Mesenchymal stem cell (in vitro differentiated cells and primary cell): Measurements from ENCODE around the gene SEMA3C.

Experiments used
- DNase-seq: peaks from one replicate; pipeline ENCODE4 v3.0.0-alpha.2; 2013
- H2AFZ ChIP-seq: one replicate; pipeline ENCODE4 v1.6.1; 2013; ENCODE audit warnings: low read depth, mild to moderate bottlenecking, control low read depth, inconsistent platforms, low read length, moderate library complexity
- H2AK5ac ChIP-seq: 2 replicates; pipeline ENCODE4 v1.6.1; 2013; ENCODE audit warnings: low read length, moderate library complexity, mild to moderate bottlenecking, inconsistent platforms; ENCODE audit not compliant: severe bottlenecking
- H2BK120ac ChIP-seq: one replicate; pipeline ENCODE4 v1.6.1; 2013; ENCODE audit warnings: low read depth, mild to moderate bottlenecking, inconsistent platforms, low read length, moderate library complexity
- H2BK12ac ChIP-seq, 2 experiments: one replicate each; pipeline ENCODE4 v1.6.1; 2013; ENCODE audit warnings: inconsistent platforms in 2 of 2, low read length in 2 of 2, mild to moderate bottlenecking in 2 of 2, moderate library complexity in 2 of 2, control low read depth in 1 of 2
- H2BK15ac ChIP-seq: one replicate; pipeline ENCODE4 v1.6.1; 2013; ENCODE audit warnings: mild to moderate bottlenecking, low read depth, inconsistent platforms; ENCODE audit not compliant: poor library complexity, severe bottlenecking
- H2BK5ac ChIP-seq: 2 replicates; pipeline ENCODE4 v1.6.1; 2013; ENCODE audit warnings: low read depth, mild to moderate bottlenecking, low read length, control low read depth, inconsistent platforms; ENCODE audit not compliant: poor library complexity, severe bottlenecking
- H3K14ac ChIP-seq, 2 experiments: one replicate each; pipeline ENCODE4 v1.6.1; 2013; ENCODE audit warnings: inconsistent platforms in 2 of 2, low read length in 2 of 2, control low read depth in 1 of 2, mild to moderate bottlenecking in 1 of 2, moderate library complexity in 1 of 2
- H3K18ac ChIP-seq, 2 experiments: one replicate each; pipeline ENCODE4 v1.6.1; 2013; ENCODE audit warnings: inconsistent platforms in 2 of 2, low read length in 2 of 2, control low read depth in 1 of 2, low read depth in 1 of 2, mild to moderate bottlenecking in 1 of 2
- H3K23ac ChIP-seq, 2 experiments: one replicate each; pipeline ENCODE4 v1.6.1; 2013; ENCODE audit warnings: inconsistent platforms in 2 of 2, low read length in 2 of 2, mild to moderate bottlenecking in 2 of 2, moderate library complexity in 2 of 2, control low read depth in 1 of 2
- H3K27ac ChIP-seq: 2 replicates; pipeline ENCODE4 v1.5.1; 2013; ENCODE audit warnings: mild to moderate bottlenecking, moderate library complexity, low read length, control low read depth, inconsistent platforms; ENCODE audit not compliant: poor library complexity, severe bottlenecking
- H3K27me3 ChIP-seq, 2 experiments: 2 replicates each; pipeline versions ENCODE4 v1.6.1 to v1.7.0; 2013; ENCODE audit warnings: low read length in 2 of 2, mild to moderate bottlenecking in 2 of 2, moderate library complexity in 2 of 2, control low read depth in 1 of 2, inconsistent platforms in 1 of 2; ENCODE audit not compliant: control insufficient read depth in 1 of 2, insufficient read depth in 1 of 2
- H3K36me3 ChIP-seq, 2 experiments: 2 replicates each; pipeline versions ENCODE4 v1.6.1 to v1.7.0; 2013; ENCODE audit warnings: low read length in 2 of 2, control low read depth in 1 of 2, inconsistent platforms in 1 of 2, low read depth in 1 of 2, mild to moderate bottlenecking in 1 of 2; ENCODE audit not compliant: insufficient read depth in 2 of 2, control insufficient read depth in 1 of 2
- H3K4ac ChIP-seq, 2 experiments: one replicate each; pipeline ENCODE4 v1.6.1; 2013; ENCODE audit warnings: inconsistent platforms in 2 of 2, low read length in 2 of 2, mild to moderate bottlenecking in 2 of 2, moderate library complexity in 2 of 2, control low read depth in 1 of 2, low read depth in 1 of 2
- H3K4me1 ChIP-seq: 2 replicates; pipeline ENCODE4 v1.6.1; 2013; ENCODE audit warnings: low read depth, low read length, control low read depth; ENCODE audit not compliant: control insufficient read depth, insufficient read depth
- H3K4me2 ChIP-seq: 2 replicates; pipeline ENCODE4 v1.6.1; 2013; ENCODE audit warnings: low read length, mild to moderate bottlenecking, inconsistent platforms; ENCODE audit not compliant: poor library complexity, severe bottlenecking
- H3K4me3 ChIP-seq, 2 experiments: 2 replicates each; pipeline versions ENCODE4 v1.5.1 to v1.7.0; 2013; ENCODE audit warnings: low read length in 2 of 2, mild to moderate bottlenecking in 2 of 2, control low read depth in 1 of 2, low read depth in 1 of 2; ENCODE audit not compliant: insufficient read depth in 1 of 2
- H3K79me1 ChIP-seq: replicated peaks from 2 replicates; pipeline ENCODE4 v1.6.1; 2013; ENCODE audit warnings: mild to moderate bottlenecking, control low read depth, low read length, inconsistent platforms; ENCODE audit not compliant: poor library complexity, severe bottlenecking
- H3K9ac ChIP-seq: 2 replicates; pipeline ENCODE4 v1.7.0; 2013; ENCODE audit warnings: mild to moderate bottlenecking, low read length, moderate library complexity
- H3K9me3 ChIP-seq: 2 replicates; pipeline ENCODE4 v1.7.0; 2013; ENCODE audit warnings: mild to moderate bottlenecking, low read length; ENCODE audit not compliant: control insufficient read depth
- H4K8ac ChIP-seq: one replicate; pipeline ENCODE4 v1.6.1; 2013; ENCODE audit warnings: inconsistent platforms, mild to moderate bottlenecking, low read length, moderate library complexity
- H4K91ac ChIP-seq: one replicate; pipeline ENCODE4 v1.6.1; 2013; ENCODE audit warnings: mild to moderate bottlenecking, low read length, inconsistent platforms
- WGBS: methylation state at CpG from one replicate; pipeline ENCODE4 v1.1.7; 2013; ENCODE audit warnings: mixed read lengths; 5-methylcytosine and 5-hydroxymethylcytosine counted together

SEMA3C gene

DNA sequence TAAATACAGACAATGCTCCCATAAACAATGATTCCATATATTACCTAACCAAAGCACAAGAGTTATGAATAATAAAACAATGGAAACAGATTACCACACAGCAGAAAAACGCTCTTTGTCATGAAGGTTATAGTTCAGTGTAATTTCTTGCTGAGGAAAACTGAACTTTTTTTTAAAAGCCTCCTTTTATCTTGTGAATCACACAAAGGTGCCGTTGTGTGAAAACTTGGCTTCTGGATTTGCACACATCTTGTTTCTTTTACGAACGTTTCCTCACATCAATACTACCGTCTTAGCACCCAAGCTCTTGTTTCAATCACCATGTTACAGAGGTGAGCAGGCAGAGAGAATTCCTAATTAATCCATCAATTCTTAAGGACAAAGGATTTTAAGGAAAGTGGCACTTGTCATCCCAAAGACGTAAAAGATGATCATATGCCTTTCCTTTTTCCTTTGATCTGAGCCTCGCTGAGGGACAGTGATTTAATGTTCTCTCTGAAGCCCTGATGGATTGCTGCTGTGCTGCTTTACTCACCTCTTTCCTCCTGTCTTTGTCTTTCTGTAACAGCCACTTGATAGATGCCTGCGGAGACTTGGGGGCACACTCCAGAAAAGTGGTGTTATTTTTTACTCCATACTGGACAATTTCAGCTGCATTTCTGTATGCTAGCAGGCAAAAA lies 170.3 kb downstream of the SEMA3C start:
- Histone ChIP-seq H2AFZ (no peak overlapping the region), H3K36me3 (peaks cover 9 to 99% of the 10 kb centered on the region in 2 experiments), H4K91ac (no peak overlapping the region), H2BK120ac (no peak overlapping the region), H3K23ac (no peak overlapping the region), H3K4me1 (no peaks in the 10 kb centered on the region), H2AK5ac (no peak overlapping the region), H2BK12ac (no peak overlapping the region), H3K18ac (no peak overlapping the region), H4K8ac (no peak overlapping the region), H3K4ac (no peak overlapping the region), H3K9ac (no peak overlapping the region), H3K4me3 (no peak overlapping the region), H3K79me1 (peaks cover 2% of the 10 kb centered on the region), H2BK15ac (no peak overlapping the region), H2BK5ac (no peak overlapping the region), H3K9me3 (no peaks in the 10 kb centered on the region), H3K14ac (no peak overlapping the region), H3K4me2 (no peak overlapping the region), H3K27ac (peak overlapping the region; percentile 52), H3K27me3 (no peaks in the 10 kb centered on the region)
- no peak for DNase-seq
- WGBS = 70% methylated on average over 7 of the region's 8 CpGs

GRCh38 chr7:80740778-80741545 lies 177.9 kb downstream of the SEMA3C start:
- WGBS = no CpG with 5 or more reads among the region's 1 CpG

GRCh38 chr7:80736371-80737125 lies 182.3 kb downstream of the SEMA3C start:
- Histone ChIP-seq H3K14ac (no peak overlapping the region), H4K91ac (no peak overlapping the region), H3K4me2 (no peak overlapping the region), H3K4me3 (no peak overlapping the region), H3K23ac (no peak overlapping the region), H2AK5ac (no peak overlapping the region), H4K8ac (no peak overlapping the region), H3K27me3 (no peaks in the 10 kb centered on the region), H3K4me1 (no peaks in the 10 kb centered on the region), H3K9ac (no peak overlapping the region), H3K79me1 (no peaks in the 10 kb centered on the region), H2BK15ac (no peak overlapping the region), H3K27ac (no peak overlapping the region), H2BK120ac (no peak overlapping the region), H3K36me3 (peaks cover 0 to 13% of the 10 kb centered on the region in 2 experiments), H2BK5ac (no peak overlapping the region), H2AFZ (no peak overlapping the region), H3K9me3 (no peaks in the 10 kb centered on the region), H2BK12ac (no peak overlapping the region), H3K4ac (no peak overlapping the region), H3K18ac (no peak overlapping the region)
- WGBS = 100% methylated on average over 2 of the region's 4 CpGs
- DNase-seq = no peak

More at GRCh38 chr7:80740778-80741545, 177.9 kb downstream of the SEMA3C start:
- peak; percentile 24 for DNase-seq
- Histone ChIP-seq H2BK5ac (no peak overlapping the region), H3K14ac (no peak overlapping the region), H2BK12ac (no peak overlapping the region), H3K79me1 (no peaks in the 10 kb centered on the region), H3K23ac (no peak overlapping the region), H4K8ac (no peak overlapping the region), H3K4me3 (no peak overlapping the region), H2BK120ac (no peak overlapping the region), H3K4ac (no peak overlapping the region), H3K36me3 (peaks cover 3 to 55% of the 10 kb centered on the region in 2 experiments), H2AFZ (no peak overlapping the region), H3K4me1 (no peaks in the 10 kb centered on the region), H3K9ac (peak overlapping the region; percentile 25), H3K18ac (no peak overlapping the region), H3K27ac (no peak overlapping the region), H2BK15ac (no peak overlapping the region), H3K4me2 (no peak overlapping the region), H4K91ac (no peak overlapping the region), H3K27me3 (no peaks in the 10 kb centered on the region), H2AK5ac (no peak overlapping the region), H3K9me3 (no peaks in the 10 kb centered on the region)

DNA sequence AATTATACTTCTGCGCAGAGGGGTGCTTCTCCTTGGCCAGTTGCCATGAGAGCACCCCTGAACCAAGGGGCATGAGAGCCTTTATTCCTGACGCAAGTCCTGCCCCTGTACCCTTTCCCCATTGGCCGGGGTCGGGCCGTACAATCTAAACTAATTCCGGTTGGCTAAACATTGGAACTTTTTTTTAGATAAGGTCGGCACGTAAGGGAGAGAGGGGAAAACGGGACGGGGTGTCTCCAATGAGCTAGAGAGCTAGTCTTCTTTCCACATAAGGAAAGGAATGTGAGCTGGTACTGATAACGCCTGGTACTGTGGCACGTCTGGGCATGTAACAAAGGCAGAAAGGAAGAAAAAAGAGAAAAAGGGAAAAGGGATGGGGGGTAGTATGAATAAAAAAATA lies 183.5 kb downstream of the SEMA3C start:
- Histone ChIP-seq H4K91ac (no peak overlapping the region), H2AK5ac (no peak overlapping the region), H3K4me2 (no peak overlapping the region), H3K27me3 (no peaks in the 10 kb centered on the region), H2AFZ (no peak overlapping the region), H3K79me1 (no peaks in the 10 kb centered on the region), H3K23ac (no peak overlapping the region), H3K4me1 (no peaks in the 10 kb centered on the region), H2BK12ac (no peak overlapping the region), H3K27ac (no peak overlapping the region), H3K9ac (no peak overlapping the region), H3K14ac (no peak overlapping the region), H3K9me3 (no peaks in the 10 kb centered on the region), H2BK5ac (no peak overlapping the region), H2BK15ac (no peak overlapping the region), H3K4ac (no peak overlapping the region), H3K18ac (no peak overlapping the region), H3K4me3 (no peak overlapping the region), H4K8ac (no peak overlapping the region), H2BK120ac (no peak overlapping the region), H3K36me3 (peaks cover 0 to 5% of the 10 kb centered on the region in 2 experiments)
- WGBS = 96% methylated on average over 12 of the region's 12 CpGs
- no peak for DNase-seq
